Measurements from ENCODE around the gene RAB14. TPM values are rescaled to one million over a fixed set of nuclear protein-coding genes. Genes with fewer than 3 reads are reported as not detected.
"Not testable (repeated sequence)": the region's sequence is repeated elsewhere in the genome, so short reads cannot be mapped to it uniquely, and the experiment has no call there.

The RAB14 gene
- total RNA-seq, 1 experiment from 2014 or later: 25.4 TPM

DNA sequence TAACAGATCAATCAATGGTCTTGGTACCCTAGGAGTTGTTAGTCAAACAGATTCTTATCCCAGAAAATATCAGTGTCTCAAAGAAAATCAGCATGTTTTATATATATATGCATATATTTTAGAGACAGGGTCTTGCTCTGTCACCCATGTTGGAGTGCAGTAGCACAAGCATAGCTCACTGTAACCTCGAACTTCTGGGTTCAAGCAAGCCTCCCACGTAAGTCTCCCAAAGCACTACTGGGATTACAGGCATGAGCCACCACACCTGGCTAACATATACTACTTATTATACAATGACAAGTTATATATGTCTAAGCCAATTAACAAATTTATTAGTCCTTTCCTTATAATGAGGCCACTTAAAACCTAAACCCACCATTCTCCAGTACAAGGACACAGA, 10.4 kb downstream of the RAB14 start:
- no peak for DNase-seq (ENCODE audit: low read depth)

DNA sequence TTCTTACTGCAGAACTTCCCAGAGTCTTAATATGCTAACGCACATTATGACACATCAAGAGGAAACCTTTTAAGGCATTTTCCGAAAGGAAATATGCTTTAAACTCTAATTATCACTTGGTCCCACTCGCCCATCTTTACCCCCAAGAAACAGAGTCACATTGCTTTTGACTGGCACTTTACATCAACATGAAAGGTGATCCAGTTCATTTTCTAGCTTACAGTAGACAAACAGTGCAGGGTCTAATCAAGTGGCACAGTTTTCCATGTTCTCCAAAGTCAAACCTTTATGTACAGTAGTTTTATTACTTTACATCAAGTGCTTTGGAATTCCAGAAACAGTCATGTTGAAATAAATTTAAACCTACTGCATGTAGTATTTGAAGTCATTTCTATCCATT, 12.0 kb downstream of the RAB14 start:
- no peak for DNase-seq (ENCODE audit: low read depth)

DNA sequence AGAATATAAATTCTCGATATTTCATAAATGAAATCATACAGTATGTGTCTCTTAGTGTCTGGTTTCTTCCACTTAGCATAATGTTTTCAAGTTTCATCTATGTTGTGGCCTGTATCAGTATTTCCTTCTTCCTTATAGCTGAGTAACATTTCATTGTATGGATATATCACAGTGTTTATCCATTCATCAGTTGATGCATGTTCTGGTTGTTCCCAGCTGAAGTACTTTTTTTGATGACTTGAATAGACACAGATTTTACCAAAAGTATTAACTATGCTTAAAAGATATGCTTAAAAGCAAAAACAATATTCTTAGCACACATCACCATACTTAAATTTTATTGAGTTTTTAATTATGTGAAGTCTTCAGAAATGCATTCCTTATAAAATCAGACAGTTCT, 12.7 kb downstream of the RAB14 start:
- DNase-seq (ENCODE audit: low read depth): no peak

DNA sequence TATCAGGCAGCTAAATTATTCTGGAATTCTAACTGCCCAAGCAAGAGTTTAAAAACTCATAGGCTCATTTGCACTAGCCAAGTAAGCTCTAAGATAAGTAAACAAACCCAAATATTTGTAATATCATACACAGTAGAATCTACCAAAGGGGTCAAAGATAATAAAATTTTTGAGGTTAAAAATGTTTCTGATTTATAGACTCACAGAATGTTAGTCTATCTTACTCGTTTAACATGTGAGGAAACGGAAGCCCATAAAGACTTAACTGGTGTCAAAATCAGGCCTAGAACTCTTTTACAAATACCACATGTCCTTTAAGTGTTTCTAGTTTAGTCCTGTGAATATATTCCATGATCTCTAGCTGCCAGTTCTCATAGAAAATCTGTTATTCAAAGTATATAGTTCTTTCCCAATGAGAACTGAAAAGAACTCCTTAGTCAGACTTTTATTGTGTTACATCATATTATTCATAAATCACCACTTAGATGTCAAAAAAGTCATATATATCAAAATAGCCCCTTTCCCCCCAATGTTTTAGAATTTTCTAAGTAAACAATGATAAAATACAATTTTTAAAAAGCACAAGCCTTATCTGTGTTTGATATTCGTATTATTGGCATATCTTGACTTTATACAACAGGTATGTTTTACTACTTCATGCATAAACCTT, 13.9 kb downstream of the RAB14 start:
- no peak for DNase-seq (ENCODE audit: low read depth)

DNA sequence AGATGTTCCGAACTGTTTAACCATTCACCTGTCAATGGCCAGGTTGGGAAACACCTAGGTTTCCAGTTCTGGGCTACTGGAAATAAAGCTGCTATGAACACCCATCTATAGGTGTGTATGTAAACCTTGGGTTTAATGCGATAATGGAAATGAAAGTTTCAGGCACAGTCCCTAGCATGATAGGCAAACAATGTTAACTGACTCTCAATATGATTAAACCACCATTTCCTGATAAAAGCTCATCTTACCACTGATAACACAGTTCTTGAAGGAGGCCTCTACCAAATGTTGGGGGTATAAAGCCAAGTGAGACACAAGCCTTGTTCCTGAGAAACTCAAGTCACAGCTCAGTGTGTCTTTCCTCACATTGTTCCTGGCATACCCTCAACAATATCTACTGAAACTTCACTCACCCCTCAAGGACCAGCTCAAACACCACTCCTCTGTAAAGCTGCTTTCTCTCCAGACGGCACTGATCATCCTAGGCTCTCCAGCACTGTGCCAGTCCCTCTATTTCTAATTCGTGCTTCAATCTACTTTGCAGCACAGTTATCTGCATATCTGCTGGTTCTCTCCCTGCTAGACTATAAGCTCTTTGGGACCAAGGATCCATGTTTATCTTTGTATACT, 15.8 kb downstream of the RAB14 start:
- no peak for DNase-seq (ENCODE audit: low read depth)

DNA sequence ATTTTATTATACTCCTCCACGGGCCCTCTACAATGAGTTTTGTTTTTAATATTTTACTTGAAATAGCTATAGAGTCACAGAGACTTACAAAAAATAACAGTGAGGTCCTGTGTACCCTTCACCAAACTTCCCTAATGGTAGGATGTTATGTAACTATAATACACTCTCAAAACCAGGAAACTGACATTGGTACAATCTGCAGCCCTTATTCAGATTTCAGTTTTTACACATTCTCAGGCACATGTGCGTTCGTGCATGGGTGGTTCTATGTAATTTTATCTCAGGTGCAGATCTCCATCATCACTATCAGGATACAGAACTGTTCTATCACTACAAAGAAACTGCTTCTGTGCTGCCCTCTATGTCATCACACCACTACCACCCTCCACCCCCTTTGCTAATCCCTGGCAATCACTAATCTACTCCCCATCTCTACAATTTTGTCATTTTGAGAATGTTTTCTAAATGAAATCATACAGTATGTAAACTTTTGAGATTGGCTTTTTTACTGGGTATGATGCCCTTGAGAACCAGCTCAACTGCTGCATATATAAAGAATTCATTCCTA, 16.4 kb downstream of the RAB14 start:
- DNase-seq (ENCODE audit: low read depth): no peak

DNA sequence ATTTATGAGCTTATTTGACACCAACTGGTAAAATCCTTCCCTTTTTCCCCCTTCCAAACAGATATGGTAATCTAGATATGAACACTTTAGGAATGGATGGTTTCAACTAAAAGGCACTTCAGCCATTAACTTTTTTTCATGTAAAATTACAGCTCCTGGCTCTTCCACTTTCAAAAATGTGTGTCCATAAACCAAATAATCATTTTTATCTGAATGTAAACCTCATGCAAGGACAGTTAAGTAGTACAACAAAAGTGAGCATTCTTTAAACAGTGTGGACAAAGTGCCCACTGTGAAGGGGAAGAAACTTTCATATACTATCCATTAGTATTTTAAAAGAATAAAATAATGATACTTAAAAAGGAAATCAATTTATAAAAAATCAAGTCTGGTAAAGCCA, 17.2 kb downstream of the RAB14 start:
- DNase-seq (ENCODE audit: low read depth): no peak

DNA sequence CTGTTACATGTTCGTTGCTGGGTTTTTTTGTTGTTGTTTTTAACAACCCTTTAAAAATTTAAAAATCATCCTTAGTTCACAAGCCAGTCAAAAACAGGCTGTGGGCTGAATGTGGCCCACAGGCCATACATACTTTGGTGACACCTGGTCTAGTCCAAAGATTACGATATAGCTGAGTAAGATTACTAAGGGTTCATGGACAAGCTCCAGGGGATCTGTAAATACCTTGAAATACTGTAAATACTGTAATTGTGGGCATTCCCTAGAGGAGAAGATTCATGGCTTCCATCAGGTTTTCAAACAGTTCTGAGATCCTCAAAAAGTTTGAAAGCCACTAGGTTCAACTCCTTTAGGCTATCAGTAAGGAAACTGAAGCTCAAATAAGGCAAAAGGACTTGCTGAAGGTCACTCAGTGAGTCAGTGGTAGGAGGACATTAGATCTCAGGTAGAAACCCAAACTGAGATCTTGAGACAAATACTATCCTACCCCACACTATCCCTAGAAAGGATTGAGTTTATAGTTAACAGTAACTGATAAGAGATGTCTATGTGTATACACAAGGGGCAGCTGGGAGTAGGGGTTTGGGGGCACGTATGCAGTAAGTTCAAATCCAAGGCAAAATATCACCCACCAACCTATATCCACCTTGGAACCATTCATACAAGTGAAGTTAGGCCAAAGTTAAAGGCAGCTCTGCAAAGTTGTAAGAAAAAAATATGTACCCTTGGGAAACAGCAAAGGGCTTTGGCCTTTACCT, 17.8 kb downstream of the RAB14 start:
- DNase-seq (ENCODE audit: low read depth): no peak

DNA sequence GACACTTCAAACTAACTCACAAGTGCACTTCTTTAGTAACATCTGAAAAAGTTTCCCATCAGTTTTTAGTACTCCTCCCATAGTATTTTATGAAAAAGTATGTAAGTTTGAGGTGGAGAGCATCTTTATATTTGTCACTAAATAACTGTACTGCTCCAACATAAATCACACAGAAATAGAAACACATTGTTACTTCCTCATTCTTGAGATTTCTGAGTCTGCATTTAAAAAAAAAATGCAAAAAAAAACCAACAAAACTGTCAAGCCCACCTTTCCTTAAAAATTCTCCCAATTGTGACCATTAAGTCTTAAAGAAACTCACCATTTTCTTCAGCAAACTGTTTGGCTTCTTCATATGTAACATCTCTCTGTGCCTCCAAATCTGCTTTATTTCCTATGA, 18.7 kb downstream of the RAB14 start:
- DNase-seq (ENCODE audit: low read depth): no peak

DNA sequence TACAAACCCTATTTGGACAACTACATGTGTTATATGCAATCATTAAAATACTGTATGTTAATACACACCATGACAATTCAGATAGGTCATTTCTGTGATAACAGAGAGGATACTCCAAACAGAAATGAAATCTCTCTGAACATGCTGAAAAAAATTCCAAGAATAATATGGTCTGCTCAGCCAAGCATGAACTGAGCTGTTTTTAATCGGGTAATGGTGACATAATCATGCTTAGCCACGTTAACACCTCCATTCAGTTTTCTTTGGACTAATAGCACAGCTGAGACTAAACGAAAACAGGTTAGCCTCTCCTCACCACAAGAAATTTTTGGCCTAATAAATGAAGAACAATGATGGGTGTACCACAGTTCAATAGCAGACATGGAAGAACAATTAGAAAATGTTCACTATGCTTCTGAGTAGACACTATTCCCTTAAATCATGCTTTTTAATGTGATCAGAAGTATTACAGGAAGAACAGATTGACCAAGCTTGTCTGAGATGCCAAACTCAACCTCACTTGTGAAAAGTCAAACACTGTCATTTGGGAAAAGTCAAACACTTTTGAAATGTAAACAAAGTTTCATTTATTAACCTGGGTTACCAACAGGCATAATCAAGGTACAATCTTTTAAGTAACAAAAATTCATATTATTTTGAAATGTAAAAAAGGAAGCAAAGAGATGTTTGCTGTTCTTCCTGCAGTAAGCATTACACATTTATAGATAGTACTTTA, 19.4 kb downstream of the RAB14 start:
- no peak for DNase-seq (ENCODE audit: low read depth)

DNA sequence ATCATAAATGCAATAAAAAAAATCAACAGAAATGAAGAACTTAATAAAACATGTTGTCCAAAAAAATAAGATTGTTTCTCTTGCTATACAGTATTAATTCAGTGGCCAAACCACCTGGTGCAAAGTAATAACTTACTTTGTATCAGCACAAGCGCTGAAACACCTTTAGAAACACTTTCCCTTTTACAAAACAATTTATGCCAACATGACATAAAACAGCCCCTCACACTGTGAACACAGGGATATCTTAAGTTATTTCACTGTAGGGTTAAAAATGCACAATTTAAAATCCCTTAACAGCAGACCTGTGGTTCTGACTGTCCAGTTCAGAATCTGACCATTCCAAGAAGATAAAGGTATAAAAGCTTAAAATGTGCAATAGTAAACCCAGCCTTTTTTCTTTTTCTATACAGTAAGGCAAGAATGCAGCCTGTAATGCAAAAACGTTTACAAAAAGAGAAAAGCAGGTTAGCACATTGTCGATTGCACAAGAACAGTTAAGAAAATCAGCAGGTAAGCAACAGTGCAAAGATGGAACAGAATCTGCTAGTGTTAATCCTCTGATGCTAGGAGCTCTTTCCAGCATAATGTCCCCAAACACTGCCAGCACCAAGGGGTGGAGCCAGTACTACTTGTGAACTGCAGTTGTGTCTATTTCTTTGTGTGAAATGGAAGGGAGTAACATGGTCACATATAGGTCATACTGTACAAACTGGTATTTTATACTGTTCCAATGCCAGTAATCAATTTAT, 21.6 kb downstream of the RAB14 start:
- no peak for DNase-seq (ENCODE audit: low read depth)

DNA sequence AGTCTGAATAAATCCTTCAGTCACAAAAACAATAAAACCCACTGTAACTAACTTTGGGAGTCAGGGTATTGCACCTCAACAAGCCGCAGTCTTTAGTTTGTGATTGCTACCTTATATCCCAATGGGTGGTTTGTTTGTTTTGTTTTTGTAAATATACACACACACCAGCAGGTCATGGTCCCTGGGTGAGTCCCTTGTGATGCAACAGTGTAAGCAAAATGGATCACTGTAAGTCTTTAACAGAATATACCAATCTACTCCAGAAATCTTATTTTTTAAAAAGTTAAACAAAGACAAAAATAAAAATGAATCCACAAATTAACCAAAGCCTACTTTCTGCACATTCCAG, 22.3 kb downstream of the RAB14 start:
- not testable (repeated sequence) for DNase-seq (ENCODE audit: low read depth)

DNA sequence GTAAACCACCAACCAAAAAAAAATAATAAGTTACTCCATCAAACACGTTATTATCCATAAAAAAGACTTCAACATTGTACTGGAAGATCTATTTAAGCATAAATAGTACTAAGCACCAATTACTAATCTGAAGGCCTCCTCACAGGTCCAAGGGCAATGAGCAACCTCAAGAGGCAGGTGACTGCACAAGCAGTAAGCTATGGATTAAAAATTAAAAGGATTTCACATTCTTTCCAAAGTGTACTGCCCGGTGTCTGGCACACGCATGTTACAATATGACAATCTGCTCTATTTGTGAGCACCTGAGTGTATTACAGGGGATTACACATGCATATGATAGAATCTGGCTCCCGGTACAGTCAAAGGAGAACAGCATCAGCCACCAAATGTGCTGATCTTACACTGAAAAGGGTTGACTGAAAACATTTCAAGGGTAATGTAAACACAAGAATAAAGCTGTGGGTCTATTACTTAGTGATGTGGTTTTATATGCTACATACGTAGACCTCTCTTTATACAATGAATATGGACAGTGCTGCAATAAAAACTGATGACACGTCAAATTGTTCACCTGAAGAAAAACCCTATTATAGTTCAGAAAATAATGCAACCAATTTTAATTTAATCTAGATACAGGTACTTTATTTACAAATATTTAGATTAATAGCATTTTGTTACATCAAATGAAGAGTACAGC, 22.8 kb downstream of the RAB14 start:
- no peak for DNase-seq (ENCODE audit: low read depth)

DNA sequence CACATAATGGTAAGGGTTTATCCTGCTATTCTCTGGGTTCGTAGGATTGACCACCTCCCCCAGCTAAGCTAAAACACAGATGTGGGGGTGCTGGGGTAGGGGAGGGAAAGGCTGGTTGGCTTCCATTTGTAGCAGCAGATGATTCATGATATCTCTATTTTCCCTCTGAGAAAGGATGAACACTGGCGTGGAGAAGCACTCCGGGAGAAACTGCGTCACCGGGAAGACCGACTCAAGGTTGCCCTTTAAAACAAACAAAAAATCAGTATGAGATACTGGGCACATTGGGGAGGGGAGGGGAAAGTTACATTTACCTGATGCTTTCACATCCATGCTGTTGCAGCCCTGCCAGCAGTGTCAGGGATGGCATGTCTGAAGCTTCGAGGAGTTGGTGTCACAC, 28.2 kb downstream of the RAB14 start:
- no peak for DNase-seq (ENCODE audit: low read depth)

DNA sequence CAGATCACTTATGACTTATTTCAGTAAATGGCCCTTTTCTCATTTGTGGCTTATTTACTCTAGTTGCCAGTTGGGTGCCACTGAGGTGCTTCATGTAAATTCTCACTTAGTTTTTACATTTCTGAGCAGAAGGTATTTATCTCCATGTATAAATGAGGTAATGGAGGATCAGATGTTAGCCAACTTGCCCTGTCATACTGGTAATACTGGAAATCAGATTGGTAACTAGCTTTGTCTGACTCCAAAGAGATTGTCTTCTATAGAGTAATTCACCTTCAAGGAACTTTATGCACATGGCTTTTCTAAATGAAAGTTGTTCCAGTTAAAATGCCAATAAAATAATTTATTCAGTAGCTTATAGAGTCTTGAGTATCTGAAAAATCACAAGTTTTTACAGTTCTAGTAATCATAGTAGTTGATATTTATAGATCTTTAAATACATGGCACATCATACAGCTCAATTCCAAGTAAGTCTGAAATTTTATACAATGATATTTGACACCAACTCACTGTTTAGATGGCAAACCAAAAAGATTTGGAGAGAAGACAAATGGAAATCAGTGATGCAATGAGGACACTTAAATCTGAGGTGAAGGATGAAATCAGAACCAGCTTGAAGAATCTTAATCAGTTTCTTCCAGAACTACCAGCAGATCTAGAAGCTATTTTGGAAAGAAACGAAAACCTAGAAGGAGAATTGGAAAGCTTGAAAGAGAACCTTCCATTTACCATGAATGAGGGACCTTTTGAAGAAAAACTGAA, 28.8 kb downstream of the RAB14 start:
- no peak for DNase-seq (ENCODE audit: low read depth)

DNA sequence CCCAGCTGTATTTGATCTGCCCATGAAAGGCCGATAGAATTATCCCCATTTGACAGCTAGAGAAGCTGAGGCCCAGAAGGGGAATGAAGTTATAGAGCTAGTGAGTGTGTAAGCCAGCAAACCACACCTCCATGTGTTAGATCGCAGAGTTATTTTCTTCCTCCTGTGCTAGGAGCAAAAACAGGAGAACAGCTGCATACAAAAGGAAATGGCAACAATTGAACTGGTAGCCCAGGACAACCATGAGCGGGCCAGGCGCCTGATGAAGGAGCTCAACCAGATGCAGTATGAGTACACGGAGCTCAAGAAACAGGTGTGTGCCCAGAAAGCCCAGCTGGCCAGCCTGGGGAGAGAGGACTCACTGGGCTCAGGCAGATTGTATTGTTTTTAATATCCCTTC, 30.4 kb downstream of the RAB14 start:
- no peak for DNase-seq (ENCODE audit: low read depth)

DNA sequence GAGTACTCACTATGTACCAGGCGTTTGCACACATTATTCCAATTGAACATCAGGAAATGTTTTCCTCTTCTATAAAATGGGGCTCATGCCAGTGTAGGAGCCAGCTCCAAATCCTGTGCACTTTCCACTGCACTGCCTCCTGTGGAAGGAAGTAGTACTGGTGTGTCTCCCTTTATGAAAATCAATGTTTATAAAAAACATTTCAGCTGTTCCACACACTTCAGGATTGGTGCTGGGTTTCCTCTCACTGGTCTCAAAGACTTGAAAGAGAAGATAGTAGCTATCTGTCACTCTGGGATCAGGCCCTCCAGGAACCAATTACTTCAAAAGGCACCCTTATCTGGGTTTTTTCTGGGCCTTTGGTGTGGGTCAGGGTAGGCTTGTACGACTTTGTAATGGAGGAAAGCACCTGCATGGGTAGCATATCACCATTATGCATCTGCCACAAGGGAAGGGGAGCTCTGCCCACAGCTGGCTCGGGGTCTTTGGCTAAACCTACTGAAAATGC, 32.5 kb downstream of the RAB14 start:
- DNase-seq (ENCODE audit: low read depth): no peak

DNA sequence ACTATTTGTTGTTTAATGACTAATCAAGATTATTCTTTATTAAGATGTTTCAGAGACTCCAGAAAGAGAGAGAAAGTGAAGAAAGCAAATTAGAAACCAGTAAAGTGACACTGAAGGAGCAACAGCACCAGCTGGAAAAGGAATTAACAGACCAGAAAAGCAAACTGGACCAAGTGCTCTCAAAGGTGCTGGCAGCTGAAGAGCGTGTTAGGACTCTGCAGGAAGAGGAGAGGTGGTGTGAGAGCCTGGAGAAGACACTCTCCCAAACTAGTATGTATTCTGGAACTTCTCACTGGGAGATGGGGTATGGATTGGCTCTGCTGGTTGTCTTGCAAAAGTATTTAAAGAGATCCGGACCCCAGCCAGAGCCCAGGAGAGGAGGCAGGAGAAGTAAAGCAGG, 33.6 kb downstream of the RAB14 start:
- no peak for DNase-seq (ENCODE audit: low read depth)

DNA sequence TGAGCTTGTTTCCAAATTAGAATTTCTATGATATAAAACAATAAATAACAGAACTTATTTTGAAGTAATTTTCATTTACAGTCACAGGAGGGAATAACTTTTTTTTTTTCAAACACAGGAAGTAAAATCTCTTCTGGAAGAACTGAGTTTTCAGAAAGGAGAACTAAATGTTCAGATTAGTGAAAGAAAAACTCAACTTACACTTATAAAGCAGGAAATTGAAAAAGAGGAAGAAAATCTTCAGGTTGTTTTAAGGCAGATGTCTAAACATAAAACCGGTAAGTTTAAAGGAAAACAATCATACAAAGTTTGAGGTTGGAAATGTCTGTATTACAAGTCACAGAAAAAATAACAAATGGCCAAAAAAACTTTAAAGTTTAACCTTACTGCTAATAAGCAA, 41.6 kb downstream of the RAB14 start:
- DNase-seq (ENCODE audit: low read depth): no peak

DNA sequence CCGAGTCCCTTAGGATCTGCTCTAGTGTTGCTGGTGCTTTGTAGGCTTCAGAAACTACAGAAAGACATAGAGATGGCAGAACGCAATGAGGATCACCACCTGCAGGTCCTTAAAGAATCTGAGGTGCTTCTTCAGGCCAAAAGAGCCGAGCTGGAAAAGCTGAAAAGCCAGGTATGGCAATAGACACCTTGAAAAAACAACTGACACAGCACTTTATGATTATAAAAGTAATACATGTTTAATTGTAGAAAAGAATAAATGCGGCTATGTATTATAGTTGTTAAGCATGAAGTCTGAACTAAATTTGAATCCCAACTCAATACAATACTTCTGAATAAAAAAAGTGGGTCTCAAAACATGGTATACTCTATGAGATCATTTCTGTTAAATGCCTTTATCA, 43.7 kb downstream of the RAB14 start:
- DNase-seq (ENCODE audit: low read depth): no peak

All from Daoy (cell line).